Smooth muscle cell of the brain vasculature (primary cell): ENCODE results near the gene PKN3.
"Not testable (repeated sequence)": the region's sequence is repeated elsewhere in the genome, so short reads cannot be mapped to it uniquely, and the experiment has no call there.

Experiments used
- DNase-seq: peaks from one replicate; pipeline ENCODE4 v3.0.0-alpha.2; 2012; ENCODE audit warnings: low read depth, low spot score

The PKN3 gene

GRCh38 chr9:128702445-128702948 is at the start of gene PKN3:
Gene PKN3 (plus strand): TSS chr9:128702503. CDS start chr9:128702916, 413 bp downstream.
- DNase-seq: no peak

- no peak for DNase-seq
Measured at GRCh38 chr9:128653908-128654307, 48.4 kb upstream of the PKN3 start.

- DNase-seq: no peak
Measured at GRCh38 chr9:128654481-128654880, 47.8 kb upstream of the PKN3 start.

GRCh38 chr9:128656416-128657343 is 45.6 kb upstream of the PKN3 start, which contains the start of gene DYNC2I2:
Gene DYNC2I2 (minus strand): TSS chr9:128656847. CDS start chr9:128656726, 121 bp downstream.
- peak; percentile 81 for DNase-seq

- DNase-seq: no peak
Measured at GRCh38 chr9:128657344-128657704, 45.0 kb upstream of the PKN3 start.

- no peak for DNase-seq
Measured at GRCh38 chr9:128657796-128658195, 44.5 kb upstream of the PKN3 start.

- DNase-seq: not testable (repeated sequence)
Measured at GRCh38 chr9:128666481-128666941, 35.8 kb upstream of the PKN3 start.

GRCh38 chr9:128669786-128670185 is 32.5 kb upstream of the PKN3 start:
- no peak for DNase-seq

GRCh38 chr9:128675382-128675781 is 26.9 kb upstream of the PKN3 start:
- DNase-seq: no peak

- no peak for DNase-seq
Measured at GRCh38 chr9:128677794-128678193, 24.5 kb upstream of the PKN3 start.

- no peak for DNase-seq
Measured at GRCh38 chr9:128683340-128684064, 18.8 kb upstream of the PKN3 start.

GRCh38 chr9:128684065-128684324 is 18.3 kb upstream of the PKN3 start:
- DNase-seq: no peak

- DNase-seq: no peak
Measured at GRCh38 chr9:128684325-128685199, 17.7 kb upstream of the PKN3 start.

GRCh38 chr9:128685636-128686489 is 16.4 kb upstream of the PKN3 start:
- DNase-seq: no peak

GRCh38 chr9:128687453-128687852 is 14.8 kb upstream of the PKN3 start:
- DNase-seq: no peak

GRCh38 chr9:128688501-128689292 is 13.6 kb upstream of the PKN3 start, which contains the start of gene SET:
Gene SET (plus strand): TSS chr9:128689222. CDS start chr9:128689583, 361 bp downstream.
- peak; percentile 87 for DNase-seq

GRCh38 chr9:128689293-128689774 is 13.0 kb upstream of the PKN3 start:
- no peak for DNase-seq

GRCh38 chr9:128689820-128690683 is 12.3 kb upstream of the PKN3 start:
- no peak for DNase-seq

GRCh38 chr9:128690684-128691034 is 11.6 kb upstream of the PKN3 start:
- DNase-seq: no peak
